PC-9 (cell line): ENCODE data around the gene SLC22A12.

Source experiments
- CTCF ChIP-seq: fragments of 200-600 bp; sonication (generic); conservative IDR thresholded peaks from 2 replicates; pipeline ENCODE4 v1.6.1; 2017; ENCODE audit warnings: mixed run types, antibody characterized with exemption, mild to moderate bottlenecking, moderate library complexity
- EZH2 ChIP-seq: fragments of 200-600 bp; sonication (generic); IDR thresholded peaks from 2 replicates; pipeline ENCODE4 v1.8.0; 2017; ENCODE audit warnings: antibody characterized with exemption, low read depth

- no peak for TF ChIP-seq CTCF
- TF ChIP-seq EZH2: no peak
These were observed 24.7 kb upstream of the SLC22A12 start for GRCh38 chr11:64566042-64566914.
